GM12892 (cell line): ENCODE data around the gene PROCA1.

Experiments
- POLR2A ChIP-seq: IDR thresholded peaks from 2 replicates; pipeline ENCODE4 v1.6.1; 2011; ENCODE audit warnings: low read depth, low read length, control low read depth
- POLR2AphosphoS5 ChIP-seq: IDR thresholded peaks from 2 replicates; pipeline ENCODE4 v1.6.1; 2011; ENCODE audit warnings: low read depth, low read length, control low read depth
- TAF1 ChIP-seq: IDR thresholded peaks from 2 replicates; pipeline ENCODE4 v1.6.1; 2011; ENCODE audit warnings: low read depth, mild to moderate bottlenecking, control low read depth, low read length, borderline replicate concordance

DNA sequence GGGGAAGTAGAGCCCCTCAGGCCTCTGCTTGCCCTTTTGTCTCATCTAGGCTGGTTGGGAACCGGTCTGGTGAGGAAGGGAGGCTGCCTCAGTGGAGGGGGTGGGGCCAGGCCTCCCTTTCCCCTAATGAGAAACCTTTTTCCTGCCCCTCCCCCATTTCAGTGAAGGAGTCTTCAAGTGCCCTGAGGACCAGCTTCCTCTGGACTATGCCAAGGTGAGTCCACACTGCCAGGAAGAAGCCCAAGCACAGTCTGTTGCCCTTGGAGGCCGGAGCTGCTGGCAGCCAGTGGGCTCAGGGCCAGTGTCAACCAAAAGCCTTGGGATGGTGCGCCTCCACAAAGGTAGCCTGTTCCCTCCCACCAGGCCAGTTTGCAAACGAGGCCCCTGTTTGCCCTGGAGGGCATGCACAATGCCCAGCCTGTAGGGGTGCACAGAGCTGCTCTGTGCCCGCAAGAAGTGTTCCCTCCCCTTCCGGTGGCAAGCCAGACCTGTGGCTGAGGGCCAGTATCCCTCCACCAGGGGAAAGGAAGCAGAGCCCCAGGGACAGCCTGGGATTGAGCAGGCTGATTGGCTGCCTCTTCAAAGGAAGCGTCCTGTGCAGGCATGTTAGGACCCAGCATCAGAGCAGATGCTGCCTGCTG is 35.5 kb upstream of the PROCA1 start:
- TF ChIP-seq POLR2A (no peak), POLR2AphosphoS5 (no peak), TAF1 (no peak)
